Neuron (in vitro differentiated cells): ENCODE data around the gene C17orf113.
"Not testable (repeated sequence)": the region's sequence is repeated elsewhere in the genome, so short reads cannot be mapped to it uniquely, and the experiment has no call there.

Experiments used
- H2AFZ ChIP-seq: one replicate; pipeline ENCODE4 v1.6.1; 2013; ENCODE audit warnings: low read depth, mild to moderate bottlenecking, inconsistent platforms, low read length, moderate library complexity
- H3K27me3 ChIP-seq: one replicate; pipeline ENCODE4 v1.6.1; 2013; ENCODE audit warnings: low read length; ENCODE audit not compliant: insufficient read depth
- H3K36me3 ChIP-seq: one replicate; pipeline ENCODE4 v1.6.1; 2013; ENCODE audit warnings: low read length; ENCODE audit not compliant: insufficient read depth
- H3K4me1 ChIP-seq: one replicate; pipeline ENCODE4 v1.6.1; 2013; ENCODE audit warnings: low read length; ENCODE audit not compliant: insufficient read depth
- H3K4me3 ChIP-seq: 2 replicates; pipeline ENCODE4 v1.5.1; 2013; ENCODE audit warnings: mild to moderate bottlenecking, low read length, moderate library complexity
- H3K9me3 ChIP-seq: one replicate; pipeline ENCODE4 v1.6.1; 2013; ENCODE audit warnings: low read length

Gene C17orf113

DNA sequence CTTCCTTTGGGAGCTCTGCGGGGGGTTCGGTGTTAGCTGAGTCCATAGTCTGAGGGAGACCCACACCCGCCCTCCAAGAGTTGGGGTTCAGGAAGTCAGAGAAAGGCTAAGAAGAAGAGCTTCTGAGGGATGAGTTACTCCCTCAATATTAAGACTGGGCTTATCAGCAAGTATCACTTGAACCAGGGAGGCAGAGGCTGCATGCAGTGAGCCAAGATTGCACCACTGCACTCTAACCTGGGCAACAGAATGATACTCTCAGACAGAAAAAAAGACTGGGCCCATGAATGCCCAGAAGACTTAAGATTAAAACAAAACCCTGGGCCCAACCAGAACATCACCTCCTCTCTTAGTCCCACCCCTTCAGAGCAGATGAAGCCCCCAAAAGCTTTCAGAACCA, 24.5 kb downstream of the C17orf113 start:
- Histone ChIP-seq H3K36me3 (peaks cover 28% of the 10 kb centered on the region), H2AFZ (no peak overlapping the region)

DNA sequence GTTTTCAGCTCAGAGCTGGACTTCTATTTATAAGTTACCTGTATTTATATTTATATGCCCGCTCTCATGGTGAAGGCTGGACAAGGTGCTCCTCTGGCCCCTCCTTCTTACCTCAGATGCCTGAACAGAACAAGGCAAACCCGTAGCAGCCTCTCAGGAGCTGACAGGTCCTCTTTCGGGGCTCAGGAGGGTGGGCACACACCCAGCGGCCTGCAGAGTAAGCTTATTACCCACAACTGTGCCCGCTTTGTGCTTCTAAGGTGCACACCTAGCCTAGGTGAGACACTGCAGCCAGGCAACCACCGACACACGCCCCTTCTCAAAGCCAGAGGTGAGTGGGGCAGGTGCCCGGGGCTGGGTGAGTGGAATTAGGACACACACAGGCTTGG, 25.2 kb downstream of the C17orf113 start:
- H3K9me3 ChIP-seq = no peaks in the 10 kb centered on the region
- no peak overlapping the region for H3K4me3 ChIP-seq
- H3K27me3 ChIP-seq = no peaks in the 10 kb centered on the region
- H3K4me1 ChIP-seq = peaks cover 42% of the 10 kb centered on the region
- peaks cover 28% of the 10 kb centered on the region for H3K36me3 ChIP-seq
- no peak overlapping the region for H2AFZ ChIP-seq

More for the DNA sequence above, 24.5 kb downstream of the C17orf113 start:
- Histone ChIP-seq H3K27me3 (no peaks in the 10 kb centered on the region), H3K9me3 (no peaks in the 10 kb centered on the region), H3K4me1 (peaks cover 38% of the 10 kb centered on the region), H3K4me3 (no peak overlapping the region)

DNA sequence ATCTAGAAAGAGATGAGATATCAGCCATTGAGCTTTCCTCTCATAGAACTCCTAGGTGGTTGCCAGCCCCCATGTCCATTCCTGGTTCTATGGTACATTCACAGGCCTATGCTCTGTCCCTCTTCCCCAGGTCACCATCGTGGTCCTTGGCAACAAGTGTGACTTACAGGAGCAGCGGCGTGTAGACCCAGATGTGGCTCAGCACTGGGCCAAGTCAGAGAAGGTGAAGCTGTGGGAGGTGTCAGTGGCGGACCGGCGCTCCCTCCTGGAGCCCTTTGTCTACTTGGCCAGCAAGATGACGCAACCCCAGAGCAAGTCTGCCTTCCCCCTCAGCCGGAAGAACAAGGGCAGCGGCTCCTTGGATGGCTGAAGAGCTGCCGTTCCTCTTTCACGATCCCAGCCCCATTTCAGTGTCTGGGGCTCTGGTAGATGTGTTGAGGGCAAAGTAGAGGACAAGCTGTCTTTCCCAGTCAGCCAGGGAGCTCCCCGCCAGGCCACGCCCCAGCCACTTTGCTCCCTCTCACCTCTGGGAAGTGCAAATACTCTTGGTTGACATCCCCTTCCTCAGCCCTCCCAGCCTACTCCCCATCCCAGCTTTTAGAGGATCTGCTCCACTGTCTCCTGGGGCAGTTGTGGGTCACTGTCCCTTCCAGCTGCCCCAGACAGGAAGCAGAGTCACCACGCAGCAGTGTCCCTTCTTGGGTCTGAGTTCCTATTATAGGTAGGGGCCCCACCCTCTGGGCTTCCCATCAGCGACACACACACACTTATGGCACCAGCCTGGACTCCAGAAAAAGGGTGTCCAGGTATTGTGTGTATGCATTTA, 26.7 kb downstream of the C17orf113 start:
- Histone ChIP-seq H3K4me1 (peaks cover 42% of the 10 kb centered on the region), H3K36me3 (peaks cover 28% of the 10 kb centered on the region), H3K27me3 (no peaks in the 10 kb centered on the region), H3K4me3 (no peak overlapping the region), H2AFZ (no peak overlapping the region), H3K9me3 (no peaks in the 10 kb centered on the region)

DNA sequence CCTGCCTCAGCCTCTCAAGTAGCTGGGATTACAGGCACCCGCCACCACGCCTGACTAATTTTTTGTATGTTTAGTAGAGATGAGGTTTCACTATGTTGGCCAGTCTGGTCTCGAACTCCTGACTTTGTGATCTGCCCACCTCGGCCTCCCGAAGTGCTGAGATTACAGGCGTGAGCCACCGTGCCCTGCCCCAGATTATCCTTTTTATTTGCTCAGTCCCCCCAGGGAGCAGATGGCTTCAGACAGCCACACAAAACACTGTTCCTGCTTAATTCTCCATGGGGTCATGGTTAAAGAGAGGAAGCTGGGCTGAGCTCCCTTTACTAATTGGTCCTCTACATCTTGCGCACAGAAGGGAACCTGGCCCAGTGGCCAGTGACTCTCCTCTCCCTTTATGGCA, 29.6 kb downstream of the C17orf113 start:
- H3K9me3 ChIP-seq, H3K27me3 ChIP-seq, H2AFZ ChIP-seq: not testable (repeated sequence)
- Histone ChIP-seq H3K4me1 (peaks cover 32% of the 10 kb centered on the region), H3K36me3 (peaks cover 28% of the 10 kb centered on the region), H3K4me3 (peak overlapping the region; percentile 91)

DNA sequence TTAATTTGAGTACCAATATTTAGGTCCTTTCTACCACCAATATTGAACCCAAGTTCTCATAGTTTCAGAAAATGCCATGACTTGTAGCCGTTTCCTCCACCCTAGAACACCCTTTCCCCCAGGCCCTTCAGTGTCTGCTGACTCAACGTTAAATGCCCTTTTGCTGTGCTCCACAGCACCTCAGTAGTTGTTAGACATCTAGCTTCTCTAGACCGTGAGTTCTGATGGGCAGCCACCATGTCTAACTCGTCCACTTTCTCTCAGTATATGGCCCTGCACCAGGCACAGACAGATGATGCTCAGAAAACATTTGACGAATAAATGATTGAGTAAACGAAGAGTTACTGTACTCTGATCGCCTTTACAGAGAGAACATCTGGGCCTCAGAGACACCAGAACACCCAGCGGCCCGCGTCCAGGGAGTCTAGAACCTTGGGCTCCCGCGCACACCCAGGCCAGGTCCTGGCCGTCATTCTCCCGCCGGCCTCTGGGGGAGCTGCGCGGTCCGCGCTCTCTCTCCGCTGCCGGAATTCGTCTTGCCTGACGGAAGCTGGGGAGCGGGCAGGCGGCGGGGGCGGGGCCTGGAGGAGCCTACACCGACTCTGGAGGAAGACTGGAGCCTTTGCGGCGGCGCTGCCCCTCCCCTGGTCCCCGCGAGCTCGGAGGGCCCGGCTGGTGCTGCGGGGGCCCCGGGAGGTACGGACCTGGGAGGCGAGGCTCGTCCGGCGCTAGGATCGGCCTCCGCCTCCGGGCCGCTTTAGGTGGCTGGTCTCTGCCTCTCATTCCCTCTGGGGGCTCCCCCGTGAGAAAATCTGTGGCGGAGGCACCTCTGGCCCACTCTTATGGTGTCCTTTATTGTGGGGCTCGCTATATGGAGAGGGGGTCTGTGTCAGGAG, 30.6 kb downstream of the C17orf113 start, which contains the start of gene NKIRAS2:
Gene NKIRAS2 (plus strand): TSS at position 582 of the 896 bp plus-strand sequence. CDS start 1,488 bp downstream, outside the sequence.
- Histone ChIP-seq H2AFZ (peak within 1 kb of the TSS; percentile 11), H3K36me3 (peaks cover 28% of the 10 kb centered on the region), H3K4me3 (peak within 1 kb of the TSS; percentile 91), H3K9me3 (no peaks in the 10 kb centered on the region), H3K27me3 (no peaks in the 10 kb centered on the region), H3K4me1 (peaks cover 27% of the 10 kb centered on the region)

DNA sequence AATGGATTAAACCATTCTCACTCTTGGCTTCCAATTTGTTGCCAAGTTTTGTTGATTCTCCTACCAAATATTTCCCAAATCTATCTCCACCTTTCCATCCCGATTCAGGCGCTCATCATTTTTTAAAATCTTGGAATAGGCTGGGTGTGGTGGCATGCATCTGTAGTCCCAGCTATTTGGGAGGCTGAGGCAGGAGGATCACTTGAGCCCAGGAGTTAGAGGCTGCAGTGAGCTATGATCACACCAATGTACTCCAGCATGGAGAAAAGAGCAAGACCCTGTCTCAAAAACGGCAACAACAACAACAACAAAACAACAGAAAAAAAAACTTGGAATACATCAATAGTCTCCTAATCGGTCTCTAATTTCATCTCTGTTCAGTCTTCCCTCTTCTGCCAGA, 31.4 kb downstream of the C17orf113 start:
- Histone ChIP-seq H3K4me3 (no peak overlapping the region), H3K9me3 (no peaks in the 10 kb centered on the region), H3K36me3 (peaks cover 24% of the 10 kb centered on the region), H3K4me1 (peaks cover 25% of the 10 kb centered on the region), H3K27me3 (no peaks in the 10 kb centered on the region), H2AFZ (no peak overlapping the region)

DNA sequence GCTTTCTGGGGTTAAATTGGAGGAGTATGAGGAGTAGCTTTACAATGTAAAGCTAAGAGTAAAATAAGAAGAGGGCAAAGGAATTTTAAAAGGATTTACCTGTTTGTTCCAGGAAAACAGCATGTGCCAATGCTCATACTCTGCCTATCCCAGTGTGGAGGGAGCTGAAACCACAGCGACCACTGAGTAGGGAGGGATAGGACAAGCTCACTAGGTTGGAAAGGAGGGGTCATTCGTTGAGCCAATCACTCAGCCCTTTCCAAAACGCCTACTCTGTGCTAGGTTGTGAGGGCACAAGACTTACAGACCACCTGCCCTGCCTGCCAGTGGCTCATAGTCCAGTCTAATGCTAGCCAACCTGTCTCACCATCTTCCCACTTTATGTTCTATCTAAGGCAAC, 32.1 kb downstream of the C17orf113 start:
- H3K36me3 ChIP-seq = peaks cover 18% of the 10 kb centered on the region
- H3K9me3 ChIP-seq = no peaks in the 10 kb centered on the region
- H3K27me3 ChIP-seq = no peaks in the 10 kb centered on the region
- peak overlapping the region; percentile 85 for H3K4me3 ChIP-seq
- H3K4me1 ChIP-seq = peaks cover 25% of the 10 kb centered on the region
- H2AFZ ChIP-seq = no peak overlapping the region

DNA sequence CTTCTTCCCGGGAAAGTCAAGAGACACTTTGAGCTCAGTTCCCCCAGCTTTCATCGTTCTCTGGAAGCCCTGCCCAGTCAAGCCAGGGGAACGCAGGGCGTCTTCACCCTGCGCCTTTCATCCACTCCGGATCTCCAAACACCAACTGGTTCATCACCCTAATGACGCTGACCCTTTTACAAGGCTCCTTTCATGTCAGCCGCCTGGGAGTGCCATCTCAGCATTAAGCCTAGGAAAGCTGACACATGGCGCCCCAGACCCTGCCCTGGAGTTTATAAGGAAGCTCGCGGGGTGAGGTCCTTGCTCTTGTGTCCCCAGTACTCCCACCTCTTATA, 32.6 kb downstream of the C17orf113 start:
- peak overlapping the region; percentile 54 for H2AFZ ChIP-seq

DNA sequence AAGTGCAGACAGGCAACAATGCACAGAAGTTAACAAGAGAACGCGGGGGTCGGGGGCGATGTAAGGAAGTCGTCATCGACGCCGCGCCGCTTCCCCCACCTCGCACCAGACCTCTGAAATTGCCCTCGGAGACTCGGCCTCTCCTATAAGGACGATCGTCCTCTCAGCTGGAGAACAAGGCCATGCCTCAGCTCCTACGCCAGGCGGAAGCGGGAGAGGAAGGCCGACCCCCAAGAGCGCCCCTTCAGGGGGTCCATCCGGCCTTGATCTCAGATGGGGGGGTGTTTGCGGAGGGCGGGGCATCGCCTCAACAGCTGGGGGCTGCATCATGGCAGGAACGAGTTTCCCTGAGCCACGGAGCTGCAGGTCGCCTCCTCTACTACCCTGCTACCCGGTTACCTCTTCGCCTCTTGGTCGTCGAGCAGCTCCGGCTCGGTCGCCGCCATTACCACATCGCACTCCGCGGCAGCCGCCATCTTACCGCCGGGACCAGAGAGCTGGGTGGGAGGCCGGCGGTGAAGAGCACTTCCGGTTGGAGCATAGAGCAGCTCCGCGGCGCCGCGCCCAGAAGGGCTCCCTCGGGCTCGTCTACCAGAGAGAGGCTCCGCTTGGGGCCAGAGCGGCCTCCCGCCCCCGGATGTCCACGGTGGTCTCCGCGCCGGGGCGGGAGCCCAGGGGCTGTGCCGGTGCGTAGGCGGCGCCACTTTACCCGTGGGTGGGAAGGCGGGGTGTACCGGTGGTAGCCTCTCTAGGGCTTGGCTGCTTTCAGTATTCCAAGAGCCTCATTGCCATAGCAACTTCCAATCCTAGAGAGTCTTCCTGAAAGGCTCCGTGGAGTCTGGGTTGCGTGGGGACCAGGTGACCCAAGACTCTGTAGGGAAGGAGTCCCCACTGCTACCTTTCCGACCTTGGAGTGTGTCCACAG, 33.2 kb downstream of the C17orf113 start, which contains the start of gene DNAJC7:
Gene DNAJC7 (minus strand): TSS at position 499 of the 925 bp plus-strand sequence. CDS start 23 bp downstream, at position 476.
- Histone ChIP-seq H3K4me1 (peaks cover 25% of the 10 kb centered on the region), H2AFZ (peak within 1 kb of the TSS; percentile 54), H3K9me3 (no peaks in the 10 kb centered on the region), H3K36me3 (peaks cover 10% of the 10 kb centered on the region), H3K27me3 (no peaks in the 10 kb centered on the region), H3K4me3 (peak within 1 kb of the TSS; percentile 85)

More for the DNA sequence above, 32.6 kb downstream of the C17orf113 start:
- Histone ChIP-seq H3K9me3 (no peaks in the 10 kb centered on the region), H3K36me3 (peaks cover 15% of the 10 kb centered on the region), H3K4me1 (peaks cover 25% of the 10 kb centered on the region), H3K4me3 (peak overlapping the region; percentile 85), H3K27me3 (no peaks in the 10 kb centered on the region)

DNA sequence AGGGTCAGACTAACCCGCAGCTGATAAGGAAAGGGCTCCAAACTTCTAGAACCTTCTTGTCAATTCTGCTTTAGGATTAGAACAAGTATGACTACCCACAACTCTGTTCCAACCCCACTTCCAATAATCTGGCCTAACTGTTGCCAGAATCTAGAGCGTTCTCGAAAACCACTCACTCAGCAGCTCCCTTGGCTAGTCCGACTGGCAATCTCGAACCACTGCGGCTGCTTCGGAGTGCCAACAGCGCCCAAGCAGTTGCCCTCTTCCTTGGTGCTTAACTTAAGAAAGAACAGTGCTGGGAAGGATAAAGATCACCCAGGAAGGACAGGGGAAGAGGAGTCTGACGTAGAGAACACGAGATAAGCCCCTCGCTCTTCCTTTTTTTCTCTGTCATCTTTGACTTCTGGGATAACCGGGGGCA, 34.0 kb downstream of the C17orf113 start:
- no peaks in the 10 kb centered on the region for H3K27me3 ChIP-seq
- H2AFZ ChIP-seq = peak overlapping the region; percentile 54
- no peaks in the 10 kb centered on the region for H3K9me3 ChIP-seq
- H3K4me1 ChIP-seq = peaks cover 24% of the 10 kb centered on the region
- H3K4me3 ChIP-seq = peak overlapping the region; percentile 85
- H3K36me3 ChIP-seq = peaks cover 8% of the 10 kb centered on the region

DNA sequence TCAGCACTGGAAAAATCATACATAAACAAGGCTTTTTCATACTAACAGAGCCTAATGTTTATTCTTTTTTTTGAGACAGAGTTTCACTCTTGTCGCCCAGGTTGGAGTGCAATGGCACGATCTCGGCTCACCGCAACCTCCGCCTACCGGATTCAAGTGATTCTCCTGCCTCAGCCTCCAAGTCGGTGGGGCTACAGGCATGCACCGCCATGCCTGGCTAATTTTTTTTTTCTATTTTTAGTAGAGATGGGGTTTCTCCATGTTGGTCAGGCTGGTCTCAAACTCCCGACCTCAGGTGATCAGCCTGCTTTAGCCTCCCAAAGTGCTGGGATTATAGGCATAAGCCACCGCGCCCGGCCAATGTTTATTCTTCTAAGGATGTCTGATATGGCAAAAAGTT, 36.7 kb downstream of the C17orf113 start:
- not testable (repeated sequence) for H3K27me3 ChIP-seq, H3K4me3 ChIP-seq, H2AFZ ChIP-seq, H3K9me3 ChIP-seq
- Histone ChIP-seq H3K36me3 (peaks cover 11% of the 10 kb centered on the region), H3K4me1 (peaks cover 16% of the 10 kb centered on the region)

DNA sequence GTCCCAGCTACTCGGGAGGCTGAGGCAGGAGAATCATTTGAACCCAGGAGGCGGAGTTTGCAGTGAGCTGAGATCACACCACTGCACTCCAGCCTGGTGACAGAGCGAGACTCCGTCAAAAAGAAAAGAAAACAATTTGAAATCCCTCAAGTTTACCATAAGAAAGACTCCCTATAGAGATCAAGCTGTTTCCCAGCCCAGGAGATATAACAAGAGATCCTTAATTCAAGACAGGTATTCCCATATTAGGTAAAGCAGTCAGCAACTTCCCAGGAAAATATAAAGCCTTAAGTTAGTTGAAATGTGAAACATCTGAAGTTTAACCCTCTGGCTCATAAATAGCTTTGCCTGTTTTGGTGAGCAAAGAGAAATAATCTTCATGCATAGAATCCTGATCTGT, 38.0 kb downstream of the C17orf113 start:
- H3K4me3 ChIP-seq, H3K27me3 ChIP-seq, H3K9me3 ChIP-seq, H3K4me1 ChIP-seq, H2AFZ ChIP-seq: not testable (repeated sequence)
- H3K36me3 ChIP-seq = peaks cover 11% of the 10 kb centered on the region
